ENCODE data around the gene EPB41L4A. TPM values are rescaled to one million over a fixed set of nuclear protein-coding genes. Genes with fewer than 3 reads are reported as not detected.

The EPB41L4A gene
- total and polyA plus RNA-seq, 2 experiments from 2014 or later = 10.5 to 14.4 TPM

- Histone ChIP-seq H3K4me1 (ENCODE audit: low read depth) (no peaks in the 10 kb centered on the region), H3K27me3 (no peaks in the 10 kb centered on the region), H3K27ac (no peak overlapping the region), H3K36me3 (no peaks in the 10 kb centered on the region), H3K9me3 (ENCODE audit: low read depth) (no peaks in the 10 kb centered on the region), H3K4me3 (no peak overlapping the region)
- TF ChIP-seq CTCF (IDR thresholded peaks at IDR 0.05; ENCODE audit: low read depth, low read length) = no peak
- DNase-seq (ENCODE audit: low read depth in 1 of 2, low spot score in 1 of 2) = no peak
These were observed 62.7 kb downstream of the EPB41L4A start for GRCh38 chr5:112356178-112356956.

- TF ChIP-seq CTCF (IDR thresholded peaks at IDR 0.05; ENCODE audit: low read depth, low read length) = no peak
These were observed 63.9 kb downstream of the EPB41L4A start for GRCh38 chr5:112355058-112355685.

GRCh38 chr5:112353678-112354077, 65.4 kb downstream of the EPB41L4A start:
- H3K36me3 ChIP-seq = no peaks in the 10 kb centered on the region
- no peaks in the 10 kb centered on the region for H3K4me1 ChIP-seq (ENCODE audit: low read depth)
- no peak for DNase-seq (ENCODE audit: low read depth in 1 of 2, low spot score in 1 of 2)
- H3K4me3 ChIP-seq = no peak overlapping the region
- TF ChIP-seq CTCF (IDR thresholded peaks at IDR 0.05; ENCODE audit: low read depth, low read length) = no peak
- H3K27ac ChIP-seq = no peak overlapping the region
- H3K9me3 ChIP-seq (ENCODE audit: low read depth) = no peaks in the 10 kb centered on the region
- H3K27me3 ChIP-seq = no peaks in the 10 kb centered on the region

More at GRCh38 chr5:112355058-112355685, 63.9 kb downstream of the EPB41L4A start:
- H3K27ac ChIP-seq = no peak overlapping the region
- no peak for DNase-seq (ENCODE audit: low read depth in 1 of 2, low spot score in 1 of 2)
- no peak overlapping the region for H3K4me3 ChIP-seq
- H3K27me3 ChIP-seq = no peaks in the 10 kb centered on the region
- no peaks in the 10 kb centered on the region for H3K9me3 ChIP-seq (ENCODE audit: low read depth)
- no peaks in the 10 kb centered on the region for H3K4me1 ChIP-seq (ENCODE audit: low read depth)
- H3K36me3 ChIP-seq = no peaks in the 10 kb centered on the region

GRCh38 chr5:112351225-112351624, 67.9 kb downstream of the EPB41L4A start:
- Histone ChIP-seq H3K27ac (no peak overlapping the region), H3K9me3 (ENCODE audit: low read depth) (no peaks in the 10 kb centered on the region), H3K27me3 (no peaks in the 10 kb centered on the region), H3K36me3 (no peaks in the 10 kb centered on the region), H3K4me3 (no peak overlapping the region), H3K4me1 (ENCODE audit: low read depth) (peaks cover 2% of the 10 kb centered on the region)
- no peak for TF ChIP-seq CTCF (IDR thresholded peaks at IDR 0.05; ENCODE audit: low read depth, low read length)
- no peak for DNase-seq (ENCODE audit: low read depth in 1 of 2, low spot score in 1 of 2)

- Histone ChIP-seq H3K9me3 (ENCODE audit: low read depth) (no peaks in the 10 kb centered on the region), H3K36me3 (no peaks in the 10 kb centered on the region), H3K4me3 (no peak overlapping the region), H3K27me3 (no peaks in the 10 kb centered on the region), H3K4me1 (ENCODE audit: low read depth) (peaks cover 2% of the 10 kb centered on the region), H3K27ac (no peak overlapping the region)
- DNase-seq (ENCODE audit: low read depth in 1 of 2, low spot score in 1 of 2) = no peak
- TF ChIP-seq CTCF (IDR thresholded peaks at IDR 0.05; ENCODE audit: low read depth, low read length) = no peak
These were observed 68.5 kb downstream of the EPB41L4A start for GRCh38 chr5:112350626-112351025.

Data from cardiac muscle cell (in vitro differentiated cells and primary cell).